22Rv1 (cell line): ENCODE data around the gene SYT8.

Source experiments
- ZFX ChIP-seq: fragments of 450-650 bp; IDR thresholded peaks from 2 replicates; pipeline ENCODE4 v1.6.1; 2017; ENCODE audit warnings: antibody characterized with exemption, borderline replicate concordance
- TF ChIP-seq, protein P1 (sequence below): fragments of 450-650 bp; IDR thresholded peaks from 2 replicates; pipeline ENCODE4 v1.5.1; 2017; ENCODE audit warnings: mild to moderate bottlenecking

DNA sequence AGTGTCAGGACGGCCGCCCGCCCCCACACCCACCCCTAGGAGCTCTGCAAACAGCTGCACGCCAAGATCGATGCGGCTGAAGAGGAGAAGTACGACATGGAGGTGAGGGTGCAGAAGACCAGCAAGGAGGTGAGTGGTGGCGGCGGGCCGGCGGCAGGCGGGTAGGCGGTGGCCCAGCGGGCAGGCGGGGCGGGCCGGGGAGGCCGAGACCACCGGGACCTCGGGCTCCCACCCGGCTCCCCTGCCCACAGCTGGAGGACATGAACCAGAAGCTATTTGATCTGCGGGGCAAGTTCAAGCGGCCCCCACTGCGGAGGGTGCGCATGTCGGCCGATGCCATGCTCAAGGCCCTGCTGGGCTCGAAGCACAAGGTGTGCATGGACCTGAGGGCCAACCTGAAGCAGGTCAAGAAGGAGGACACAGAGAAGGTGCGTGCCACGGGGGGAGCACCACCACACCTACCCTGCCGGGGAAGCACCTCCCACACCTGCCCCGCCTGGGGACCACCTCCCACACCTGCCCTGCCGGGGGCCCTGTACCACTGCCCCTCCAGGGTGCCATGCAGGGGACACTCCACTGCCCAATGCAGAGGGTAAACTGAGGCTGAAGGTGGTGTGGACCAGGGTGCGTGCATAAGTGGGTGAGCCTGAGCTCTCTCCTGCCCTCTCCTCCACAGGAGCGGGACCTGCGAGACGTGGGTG is 6.1 kb downstream of the SYT8 start:
- TF ChIP-seq, protein P1, sequence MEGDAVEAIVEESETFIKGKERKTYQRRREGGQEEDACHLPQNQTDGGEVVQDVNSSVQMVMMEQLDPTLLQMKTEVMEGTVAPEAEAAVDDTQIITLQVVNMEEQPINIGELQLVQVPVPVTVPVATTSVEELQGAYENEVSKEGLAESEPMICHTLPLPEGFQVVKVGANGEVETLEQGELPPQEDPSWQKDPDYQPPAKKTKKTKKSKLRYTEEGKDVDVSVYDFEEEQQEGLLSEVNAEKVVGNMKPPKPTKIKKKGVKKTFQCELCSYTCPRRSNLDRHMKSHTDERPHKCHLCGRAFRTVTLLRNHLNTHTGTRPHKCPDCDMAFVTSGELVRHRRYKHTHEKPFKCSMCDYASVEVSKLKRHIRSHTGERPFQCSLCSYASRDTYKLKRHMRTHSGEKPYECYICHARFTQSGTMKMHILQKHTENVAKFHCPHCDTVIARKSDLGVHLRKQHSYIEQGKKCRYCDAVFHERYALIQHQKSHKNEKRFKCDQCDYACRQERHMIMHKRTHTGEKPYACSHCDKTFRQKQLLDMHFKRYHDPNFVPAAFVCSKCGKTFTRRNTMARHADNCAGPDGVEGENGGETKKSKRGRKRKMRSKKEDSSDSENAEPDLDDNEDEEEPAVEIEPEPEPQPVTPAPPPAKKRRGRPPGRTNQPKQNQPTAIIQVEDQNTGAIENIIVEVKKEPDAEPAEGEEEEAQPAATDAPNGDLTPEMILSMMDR: no peak
- TF ChIP-seq ZFX: no peak
